ENCODE results near the gene GTSE1. TPM values are rescaled to one million over a fixed set of nuclear protein-coding genes. Genes with fewer than 3 reads are reported as not detected.

GTSE1 gene
- total and polyA plus RNA-seq, 5 donors from 2014 or later: 0.17 to 1.3 (median 0.47) TPM; not detected in 1

GRCh38 chr22:46353483-46354105 is 56.9 kb downstream of the GTSE1 start:
- Histone ChIP-seq H3K27ac (ENCODE audit: insufficient read depth, low read length, poor library complexity, severe bottlenecking) (no peak overlapping the region), H3K4me1 (ENCODE audit: control insufficient read depth, insufficient read depth, low read length, poor library complexity, severe bottlenecking) (no peaks in the 10 kb centered on the region), H3K36me3 (ENCODE audit: control insufficient read depth, insufficient read depth, low read length) (peaks cover 70% of the 10 kb centered on the region), H3K9me3 (ENCODE audit: control insufficient read depth in 2 of 2, low read length in 2 of 2) (no peaks in the 10 kb centered on the region), H3K27me3 (ENCODE audit: control insufficient read depth, insufficient read depth, low read length) (no peaks in the 10 kb centered on the region), H3K4me3 (ENCODE audit: low read depth, low read length) (no peak overlapping the region)
- Mint-ChIP-seq H3K36me3 (peaks cover 35% of the 10 kb centered on the region), H3K27ac (no peak overlapping the region), H3K27me3 (no peaks in the 10 kb centered on the region), H3K9me3 (no peaks in the 10 kb centered on the region), H3K4me3 (no peak overlapping the region), H3K4me1 (peaks cover 0 to 5% (median 2%) of the 10 kb centered on the region in 4 donors)
- ATAC-seq (ENCODE audit: low read depth in 2 of 2) (no peak), DNase-seq (no peak)

- ATAC-seq (ENCODE audit: low read depth in 2 of 2): no peak
- H3K27me3 ChIP-seq (ENCODE audit: control insufficient read depth, insufficient read depth, low read length): no peaks in the 10 kb centered on the region
- Mint-ChIP-seq H3K27me3 (no peaks in the 10 kb centered on the region), H3K27ac (no peak overlapping the region), H3K4me3 (no peak overlapping the region), H3K4me1 (peaks cover 0 to 5% (median 2%) of the 10 kb centered on the region in 4 donors), H3K9me3 (no peaks in the 10 kb centered on the region), H3K36me3 (peaks cover 31% of the 10 kb centered on the region)
- no peak overlapping the region for H3K4me3 ChIP-seq (ENCODE audit: low read depth, low read length)
- no peaks in the 10 kb centered on the region for H3K4me1 ChIP-seq (ENCODE audit: control insufficient read depth, insufficient read depth, low read length, poor library complexity, severe bottlenecking)
- no peak overlapping the region for H3K27ac ChIP-seq (ENCODE audit: insufficient read depth, low read length, poor library complexity, severe bottlenecking)
- peaks cover 64% of the 10 kb centered on the region for H3K36me3 ChIP-seq (ENCODE audit: control insufficient read depth, insufficient read depth, low read length)
- no peak for DNase-seq
- no peaks in the 10 kb centered on the region for H3K9me3 ChIP-seq (ENCODE audit: control insufficient read depth in 2 of 2, low read length in 2 of 2)
Observed at GRCh38 chr22:46354176-46354992, 57.7 kb downstream of the GTSE1 start.

GRCh38 chr22:46354993-46355305 is 58.3 kb downstream of the GTSE1 start:
- ATAC-seq (ENCODE audit: low read depth in 2 of 2) (no peak), DNase-seq (no peak)
- peaks cover 61% of the 10 kb centered on the region for H3K36me3 ChIP-seq (ENCODE audit: control insufficient read depth, insufficient read depth, low read length)
- Mint-ChIP-seq H3K36me3 (peaks cover 27% of the 10 kb centered on the region), H3K9me3 (peaks cover 0 to 2% (median 0%) of the 10 kb centered on the region in 7 donors), H3K4me3 (no peak overlapping the region), H3K4me1 (peaks cover 0 to 5% (median 2%) of the 10 kb centered on the region in 4 donors), H3K27ac (no peak overlapping the region), H3K27me3 (no peaks in the 10 kb centered on the region)
- no peaks in the 10 kb centered on the region for H3K4me1 ChIP-seq (ENCODE audit: control insufficient read depth, insufficient read depth, low read length, poor library complexity, severe bottlenecking)
- no peak overlapping the region for H3K27ac ChIP-seq (ENCODE audit: insufficient read depth, low read length, poor library complexity, severe bottlenecking)
- H3K9me3 ChIP-seq (ENCODE audit: control insufficient read depth in 2 of 2, low read length in 2 of 2): no peaks in the 10 kb centered on the region
- H3K4me3 ChIP-seq (ENCODE audit: low read depth, low read length): no peak overlapping the region
- no peaks in the 10 kb centered on the region for H3K27me3 ChIP-seq (ENCODE audit: control insufficient read depth, insufficient read depth, low read length)

GRCh38 chr22:46355369-46355995 is 58.8 kb downstream of the GTSE1 start:
- H3K9me3 ChIP-seq (ENCODE audit: control insufficient read depth in 2 of 2, low read length in 2 of 2): no peaks in the 10 kb centered on the region
- H3K27me3 ChIP-seq (ENCODE audit: control insufficient read depth, insufficient read depth, low read length): no peaks in the 10 kb centered on the region
- no peak overlapping the region for H3K4me3 Mint-ChIP-seq
- ATAC-seq (ENCODE audit: low read depth in 2 of 2) (peak in 1 of 2 donors; percentile 31), DNase-seq (peak; percentile 11 to 51 (median 34))
- peaks cover 24% of the 10 kb centered on the region for H3K36me3 Mint-ChIP-seq
- peaks cover 0 to 5% (median 2%) of the 10 kb centered on the region in 4 donors for H3K4me1 Mint-ChIP-seq
- no peak overlapping the region for H3K4me3 ChIP-seq (ENCODE audit: low read depth, low read length)
- H3K27ac ChIP-seq (ENCODE audit: insufficient read depth, low read length, poor library complexity, severe bottlenecking): no peak overlapping the region
- peaks cover 0 to 7% (median 0%) of the 10 kb centered on the region in 7 donors for H3K9me3 Mint-ChIP-seq
- H3K36me3 ChIP-seq (ENCODE audit: control insufficient read depth, insufficient read depth, low read length): peaks cover 56% of the 10 kb centered on the region
- H3K4me1 ChIP-seq (ENCODE audit: control insufficient read depth, insufficient read depth, low read length, poor library complexity, severe bottlenecking): no peaks in the 10 kb centered on the region
- peak overlapping the region in 2 of 3 donors; percentile 65 to 79 for H3K27ac Mint-ChIP-seq
- H3K27me3 Mint-ChIP-seq: no peaks in the 10 kb centered on the region

GRCh38 chr22:46355996-46356471 is 59.4 kb downstream of the GTSE1 start:
- H3K9me3 ChIP-seq (ENCODE audit: control insufficient read depth in 2 of 2, low read length in 2 of 2): no peaks in the 10 kb centered on the region
- peaks cover 50% of the 10 kb centered on the region for H3K36me3 ChIP-seq (ENCODE audit: control insufficient read depth, insufficient read depth, low read length)
- Mint-ChIP-seq H3K4me1 (peaks cover 0 to 5% (median 2%) of the 10 kb centered on the region in 4 donors), H3K9me3 (peaks cover 0 to 7% (median 0%) of the 10 kb centered on the region in 7 donors), H3K27ac (no peak overlapping the region), H3K4me3 (no peak overlapping the region), H3K27me3 (no peaks in the 10 kb centered on the region), H3K36me3 (peaks cover 20% of the 10 kb centered on the region)
- ATAC-seq (ENCODE audit: low read depth in 2 of 2) (no peak), DNase-seq (no peak)
- no peak overlapping the region for H3K27ac ChIP-seq (ENCODE audit: insufficient read depth, low read length, poor library complexity, severe bottlenecking)
- H3K4me3 ChIP-seq (ENCODE audit: low read depth, low read length): no peak overlapping the region
- no peaks in the 10 kb centered on the region for H3K4me1 ChIP-seq (ENCODE audit: control insufficient read depth, insufficient read depth, low read length, poor library complexity, severe bottlenecking)
- H3K27me3 ChIP-seq (ENCODE audit: control insufficient read depth, insufficient read depth, low read length): no peaks in the 10 kb centered on the region

- Mint-ChIP-seq H3K4me1 (peaks cover 0 to 5% (median 2%) of the 10 kb centered on the region in 4 donors), H3K27me3 (no peaks in the 10 kb centered on the region), H3K36me3 (peaks cover 20% of the 10 kb centered on the region), H3K4me3 (no peak overlapping the region), H3K9me3 (peaks cover 0 to 7% (median 0%) of the 10 kb centered on the region in 7 donors), H3K27ac (no peak overlapping the region)
- no peak for DNase-seq
- peaks cover 43% of the 10 kb centered on the region for H3K36me3 ChIP-seq (ENCODE audit: control insufficient read depth, insufficient read depth, low read length)
- ATAC-seq (ENCODE audit: low read depth in 2 of 2): no peak
- no peak overlapping the region for H3K27ac ChIP-seq (ENCODE audit: insufficient read depth, low read length, poor library complexity, severe bottlenecking)
- H3K9me3 ChIP-seq (ENCODE audit: control insufficient read depth in 2 of 2, low read length in 2 of 2): no peaks in the 10 kb centered on the region
- no peak overlapping the region for H3K4me3 ChIP-seq (ENCODE audit: low read depth, low read length)
- H3K27me3 ChIP-seq (ENCODE audit: control insufficient read depth, insufficient read depth, low read length): no peaks in the 10 kb centered on the region
- H3K4me1 ChIP-seq (ENCODE audit: control insufficient read depth, insufficient read depth, low read length, poor library complexity, severe bottlenecking): no peaks in the 10 kb centered on the region
Observed at GRCh38 chr22:46356496-46357480, 60.1 kb downstream of the GTSE1 start.
